ENCODE data around the gene CAMSAP2. TPM values are rescaled to one million over a fixed set of nuclear protein-coding genes. Genes with fewer than 3 reads are reported as not detected.

Gene CAMSAP2
- total and polyA plus RNA-seq, 10 of the 15 experiments (the other 5 are each of a cell fraction or from before 2014, with no cell fraction given): 3.9 to 19.8 (median 8.0) TPM

- no peak for TF ChIP-seq NR2C1 (IDR thresholded peaks at IDR 0.05)
- TF ChIP-seq SRF (IDR thresholded peaks at IDR 0.05; ENCODE audit: low read depth in 2 of 2, low read length in 2 of 2): no peak
- TF ChIP-seq EP300 (IDR thresholded peaks at IDR 0.05; ENCODE audit: borderline replicate concordance in 1 of 2, control insufficient read depth in 1 of 2, low read depth in 2 of 2, low read length in 2 of 2): peak; percentile 41 to 75; a peak in 1 of 4 replicates
- TF ChIP-seq FOXM1 (IDR thresholded peaks at IDR 0.05; ENCODE audit: low read depth, low read length): no peak
- TF ChIP-seq ATF7 (IDR thresholded peaks at IDR 0.05; ENCODE audit: low read depth): peak; percentile 40; the same call in 1 of the 2 replicates
- TF ChIP-seq KAT2A (conservative IDR thresholded peaks at IDR 0.05; ENCODE audit: control insufficient read depth, low read depth, low read length): no peak
- TF ChIP-seq ZNF622 (IDR thresholded peaks at IDR 0.05): no peak
- peak; percentile 73 for TF ChIP-seq MEF2B (IDR thresholded peaks at IDR 0.05; ENCODE audit: partially characterized antibody, poor library complexity, severe bottlenecking)
- 0 out of 2 replicates have a peak, but pooled peaks have one; percentile 22 for TF ChIP-seq PAX8 (IDR thresholded peaks at IDR 0.05)
- peak; percentile 29; the same call in 1 of the 2 replicates for TF ChIP-seq MTA2 (IDR thresholded peaks at IDR 0.05; ENCODE audit: low read depth)
Measured at GRCh38 chr1:200892958-200893357, 154.3 kb downstream of the CAMSAP2 start (continued).

DNA sequence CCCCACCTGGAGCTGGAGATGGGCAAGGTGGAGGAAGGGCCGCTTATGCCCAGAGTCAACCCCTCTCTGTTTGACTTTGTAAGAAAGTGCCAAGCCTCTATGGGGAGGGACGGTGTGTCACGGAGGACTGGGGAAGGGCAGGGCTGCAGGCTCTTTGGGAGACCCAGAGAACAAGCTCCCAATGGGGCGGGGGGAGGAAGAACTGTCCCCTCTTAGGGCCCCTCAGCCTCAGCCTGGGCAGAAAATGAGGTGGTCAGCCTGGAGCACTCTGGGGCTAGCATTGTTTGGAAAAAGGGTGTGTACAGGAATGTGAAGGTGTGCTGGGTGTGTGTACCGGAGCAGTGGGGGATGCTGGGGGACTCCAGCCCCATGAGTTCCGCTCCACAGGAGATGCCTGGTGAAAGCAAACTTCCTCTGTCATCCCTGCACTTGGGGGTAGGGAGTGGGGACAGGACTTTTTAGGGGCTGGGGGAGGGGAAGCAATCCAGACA is 154.8 kb downstream of the CAMSAP2 start:
- Histone ChIP-seq H3K9ac (ENCODE audit: control insufficient read depth, insufficient read depth, low read length) (no peak overlapping the region), H3K4me2 (ENCODE audit: control insufficient read depth, insufficient read depth) (no peak overlapping the region), H3K4me1 (ENCODE audit: control insufficient read depth, insufficient read depth, low read length) (peaks cover 45% of the 10 kb centered on the region), H3K79me2 (ENCODE audit: control insufficient read depth, insufficient read depth, low read length) (no peaks in the 10 kb centered on the region; the same call in none of the 2 replicates), H3K36me3 (ENCODE audit: control insufficient read depth in 2 of 2, insufficient read depth in 2 of 2, low read length in 1 of 2) (no peaks in the 10 kb centered on the region; a peak in 1 of 4 replicates), H2AFZ (ENCODE audit: control insufficient read depth, low read depth, low read length) (no peak overlapping the region), H3K9me3 (replicated peaks; ENCODE audit: control insufficient read depth, insufficient read depth, low read length) (no peaks in the 10 kb centered on the region), H3K27ac (ENCODE audit: control insufficient read depth, insufficient read depth) (no peak overlapping the region), H4K20me1 (ENCODE audit: control insufficient read depth, insufficient read depth) (no peaks in the 10 kb centered on the region), H3K27me3 (replicated peaks in 1 of 2; ENCODE audit: control insufficient read depth in 2 of 2, insufficient read depth in 2 of 2, low read length in 1 of 2) (no peaks in the 10 kb centered on the region), H3K4me3 (no peak overlapping the region)
- 79% methylated on average over 6 of the region's 6 CpGs for WGBS (ENCODE audit: insufficient coverage, insufficient replicate concordance, low lambda C conversion rate, missing lambda C conversion rate)
- intact Hi-C loops (cut with micrococcal nuclease; ENCODE audit: unreplicated experiment): loop anchor here (5.0 kb wide), 1 partner anchor 129 kb away; the partner anchor contains the start of gene KIF21B
- CTCF ChIA-PET: interaction anchor here (0.7 to 10.0 kb wide), 9 partner anchors 11 to 332 kb away, joined by 3 to 131 read pairs (median 4); no protein-coding TSS in a partner anchor
- DNase-seq (ENCODE audit: low read depth, low spot score) (no peak), FAIRE-seq (no peak), ATAC-seq (no peak)
- in situ Hi-C loops (cut with MboI): no loop called here
- SMC1A ChIA-PET (ENCODE audit: uncharacterized antibody, unreplicated experiment): interaction anchor here (0.8 to 12.2 kb wide), 7 partner anchors 9 to 271 kb away, joined by 3 to 193 read pairs (median 5); no protein-coding TSS in a partner anchor
- RAD21 ChIA-PET (ENCODE audit: unreplicated experiment): interaction anchor here (0.7 to 11.2 kb wide), 11 partner anchors 12 to 268 kb away, joined by 3 to 139 read pairs (median 6); no protein-coding TSS in a partner anchor
- BruUV-seq (replicated peaks): no TSS peak
- POLR2A ChIA-PET: interaction anchor here (0.6 to 6.3 kb wide), 8 partner anchors 10 to 271 kb away, joined by 3 to 60 read pairs (median 10); no protein-coding TSS in a partner anchor
- TF ChIP-seq, protein P1, sequence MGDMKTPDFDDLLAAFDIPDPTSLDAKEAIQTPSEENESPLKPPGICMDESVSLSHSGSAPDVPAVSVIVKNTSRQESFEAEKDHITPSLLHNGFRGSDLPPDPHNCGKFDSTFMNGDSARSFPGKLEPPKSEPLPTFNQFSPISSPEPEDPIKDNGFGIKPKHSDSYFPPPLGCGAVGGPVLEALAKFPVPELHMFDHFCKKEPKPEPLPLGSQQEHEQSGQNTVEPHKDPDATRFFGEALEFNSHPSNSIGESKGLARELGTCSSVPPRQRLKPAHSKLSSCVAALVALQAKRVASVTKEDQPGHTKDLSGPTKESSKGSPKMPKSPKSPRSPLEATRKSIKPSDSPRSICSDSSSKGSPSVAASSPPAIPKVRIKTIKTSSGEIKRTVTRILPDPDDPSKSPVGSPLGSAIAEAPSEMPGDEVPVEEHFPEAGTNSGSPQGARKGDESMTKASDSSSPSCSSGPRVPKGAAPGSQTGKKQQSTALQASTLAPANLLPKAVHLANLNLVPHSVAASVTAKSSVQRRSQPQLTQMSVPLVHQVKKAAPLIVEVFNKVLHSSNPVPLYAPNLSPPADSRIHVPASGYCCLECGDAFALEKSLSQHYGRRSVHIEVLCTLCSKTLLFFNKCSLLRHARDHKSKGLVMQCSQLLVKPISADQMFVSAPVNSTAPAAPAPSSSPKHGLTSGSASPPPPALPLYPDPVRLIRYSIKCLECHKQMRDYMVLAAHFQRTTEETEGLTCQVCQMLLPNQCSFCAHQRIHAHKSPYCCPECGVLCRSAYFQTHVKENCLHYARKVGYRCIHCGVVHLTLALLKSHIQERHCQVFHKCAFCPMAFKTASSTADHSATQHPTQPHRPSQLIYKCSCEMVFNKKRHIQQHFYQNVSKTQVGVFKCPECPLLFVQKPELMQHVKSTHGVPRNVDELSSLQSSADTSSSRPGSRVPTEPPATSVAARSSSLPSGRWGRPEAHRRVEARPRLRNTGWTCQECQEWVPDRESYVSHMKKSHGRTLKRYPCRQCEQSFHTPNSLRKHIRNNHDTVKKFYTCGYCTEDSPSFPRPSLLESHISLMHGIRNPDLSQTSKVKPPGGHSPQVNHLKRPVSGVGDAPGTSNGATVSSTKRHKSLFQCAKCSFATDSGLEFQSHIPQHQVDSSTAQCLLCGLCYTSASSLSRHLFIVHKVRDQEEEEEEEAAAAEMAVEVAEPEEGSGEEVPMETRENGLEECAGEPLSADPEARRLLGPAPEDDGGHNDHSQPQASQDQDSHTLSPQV (IDR thresholded peaks at IDR 0.05): no peak
- TF ChIP-seq MEF2A (IDR thresholded peaks at IDR 0.05; ENCODE audit: insufficient read depth, low read depth, low read length) (no peak), JUND (IDR thresholded peaks at IDR 0.05; ENCODE audit: low read depth, low read length) (no peak), IKZF1 (conservative IDR thresholded peaks at IDR 0.05) (no peak), YY1 (IDR thresholded peaks at IDR 0.05; ENCODE audit: low read depth, low read length) (no peak), JUNB (IDR thresholded peaks at IDR 0.05) (no peak), HDAC2 (IDR thresholded peaks at IDR 0.05) (no peak), WRNIP1 (IDR thresholded peaks at IDR 0.05; ENCODE audit: borderline replicate concordance, low read depth, low read length) (no peak), GABPA (IDR thresholded peaks at IDR 0.05; ENCODE audit: low read depth) (no peak), NR2C1 (IDR thresholded peaks at IDR 0.05) (no peak), CREM (IDR thresholded peaks at IDR 0.05; ENCODE audit: low read depth) (no peak), RAD51 (IDR thresholded peaks at IDR 0.05) (no peak)

All from GM12878 (cell line).